OCI-LY7 (cell line): Measurements from ENCODE around the gene PCCA. TPM values are rescaled to one million over a fixed set of nuclear protein-coding genes. Genes with fewer than 3 reads are reported as not detected.

Experiments used
- BruUV-seq: library from RNA; stranded (reverse); fragments of 400-500 nt; replicated peaks from 2 replicates; lab custom pipeline; 2021; lab: Mats Ljungman, UMichigan
- CTCF ChIA-PET: fragments of 300-600 bp; sonication (Branson Sonifier 250); formaldehyde crosslinking; loops from one replicate; lab custom pipeline; 2022; ENCODE audit warnings: antibody characterized with exemption; ENCODE audit not compliant: unreplicated experiment; lab: Charles Lee
- POLR2A ChIA-PET: fragments of 300-600 bp; sonication (Branson Sonifier 250); formaldehyde crosslinking; loops from one replicate; lab custom pipeline; 2022; ENCODE audit warnings: antibody characterized with exemption; lab: Charles Lee
- DNase-seq: peaks from one replicate; pipeline ENCODE4 v3.0.0-alpha.2; 2015; ENCODE audit warnings: low spot score
- H2AFZ ChIP-seq: fragments of 200-600 bp; sonication (generic), shearing (Covaris generic); 2 replicates; pipeline ENCODE4 v1.6.1; 2014; ENCODE audit warnings: mild to moderate bottlenecking, antibody characterized with exemption, low read length, moderate library complexity
- H3K27ac ChIP-seq: fragments of 200-600 bp; sonication (generic); 2 replicates; pipeline ENCODE4 v1.5.1; 2014; ENCODE audit warnings: mixed run types, low read depth, mild to moderate bottlenecking, moderate library complexity, low read length, inconsistent platforms; ENCODE audit not compliant: poor library complexity, severe bottlenecking
- H3K36me3 ChIP-seq: fragments of 200-600 bp; sonication (generic); 2 replicates; pipeline ENCODE4 v1.6.1; 2014; ENCODE audit warnings: mild to moderate bottlenecking, antibody characterized with exemption, low read length, moderate library complexity, mixed read lengths; ENCODE audit not compliant: insufficient read depth
- H3K4me1 ChIP-seq: fragments of 200-600 bp; sonication (generic); 2 replicates; pipeline ENCODE4 v1.5.1; 2014; ENCODE audit warnings: mild to moderate bottlenecking, low read length; ENCODE audit not compliant: insufficient read depth, poor library complexity, severe bottlenecking
- H3K4me2 ChIP-seq: fragments of 200-600 bp; sonication (generic); 2 replicates; pipeline ENCODE4 v1.6.1; 2014; ENCODE audit warnings: mild to moderate bottlenecking, low read length
- H3K4me3 ChIP-seq: fragments of 200-600 bp; sonication (generic); 2 replicates; pipeline ENCODE4 v1.5.1; 2014; ENCODE audit warnings: mild to moderate bottlenecking, low read depth, low read length; ENCODE audit not compliant: poor library complexity, severe bottlenecking
- H3K79me2 ChIP-seq: fragments of 200-600 bp; sonication (generic); 2 replicates; pipeline ENCODE4 v1.6.1; 2016; ENCODE audit warnings: low read depth, mild to moderate bottlenecking, low read length, moderate library complexity, mixed read lengths; ENCODE audit not compliant: insufficient read depth
- H3K9me2 ChIP-seq: fragments of 200-600 bp; sonication (generic); 2 replicates; pipeline ENCODE4 v1.6.1; 2016; ENCODE audit warnings: mild to moderate bottlenecking, low read length, mixed read lengths; ENCODE audit not compliant: insufficient read depth
- H3K9me3 ChIP-seq: fragments of 200-600 bp; sonication (generic); 2 replicates; pipeline ENCODE4 v1.6.1; 2014; ENCODE audit warnings: mild to moderate bottlenecking, mixed run types, low read length, mixed read lengths
- H4K20me1 ChIP-seq: fragments of 200-600 bp; sonication (generic); 2 replicates; pipeline ENCODE4 v1.6.1; 2014; ENCODE audit warnings: mild to moderate bottlenecking, antibody characterized with exemption, low read length, moderate library complexity, mixed read lengths; ENCODE audit not compliant: insufficient read depth
- EZH2phosphoT487 ChIP-seq: fragments of 200-600 bp; sonication (generic); IDR thresholded peaks from 2 replicates; pipeline ENCODE4 v1.6.1; 2018; ENCODE audit warnings: low read depth, borderline replicate concordance, mild to moderate bottlenecking, mixed run types, antibody characterized with exemption, low read length, moderate library complexity, mixed read lengths
- intact Hi-C: fragments of 100-400 bp; cut with micrococcal nuclease; formaldehyde crosslinking; loops from one replicate; pipeline ENCODE4 v1.10.0; 2022; ENCODE audit not compliant: unreplicated experiment
- total RNA-seq, 2 experiments: library from RNA; depleted of rRNA in 1 of 2; stranded (reverse); fragments of >200 nt in 1 of 2; shearing (Covaris generic) in 1 of 2; gene quantifications; 2 replicates each; pipeline ENCODE4 v1.2.3, GENCODE V29; 2014 to 2022
- TF ChIP-seq, protein P1 (sequence below): fragments of 200-600 bp; sonication (generic); conservative IDR thresholded peaks from 2 replicates; pipeline ENCODE4 v1.5.1; 2014; ENCODE audit warnings: mild to moderate bottlenecking, antibody characterized with exemption, low read length, moderate library complexity, mixed read lengths

Gene PCCA
- total RNA-seq, 2 experiments from 2014 or later, result 2.7 to 7.2 TPM

- H3K9me3 ChIP-seq, result no peaks in the 10 kb centered on the region
- intact Hi-C loops, result no loop called here
- TF ChIP-seq EZH2phosphoT487, result no peak
- TF ChIP-seq, protein P1, sequence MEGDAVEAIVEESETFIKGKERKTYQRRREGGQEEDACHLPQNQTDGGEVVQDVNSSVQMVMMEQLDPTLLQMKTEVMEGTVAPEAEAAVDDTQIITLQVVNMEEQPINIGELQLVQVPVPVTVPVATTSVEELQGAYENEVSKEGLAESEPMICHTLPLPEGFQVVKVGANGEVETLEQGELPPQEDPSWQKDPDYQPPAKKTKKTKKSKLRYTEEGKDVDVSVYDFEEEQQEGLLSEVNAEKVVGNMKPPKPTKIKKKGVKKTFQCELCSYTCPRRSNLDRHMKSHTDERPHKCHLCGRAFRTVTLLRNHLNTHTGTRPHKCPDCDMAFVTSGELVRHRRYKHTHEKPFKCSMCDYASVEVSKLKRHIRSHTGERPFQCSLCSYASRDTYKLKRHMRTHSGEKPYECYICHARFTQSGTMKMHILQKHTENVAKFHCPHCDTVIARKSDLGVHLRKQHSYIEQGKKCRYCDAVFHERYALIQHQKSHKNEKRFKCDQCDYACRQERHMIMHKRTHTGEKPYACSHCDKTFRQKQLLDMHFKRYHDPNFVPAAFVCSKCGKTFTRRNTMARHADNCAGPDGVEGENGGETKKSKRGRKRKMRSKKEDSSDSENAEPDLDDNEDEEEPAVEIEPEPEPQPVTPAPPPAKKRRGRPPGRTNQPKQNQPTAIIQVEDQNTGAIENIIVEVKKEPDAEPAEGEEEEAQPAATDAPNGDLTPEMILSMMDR, result no peak
- ChIA-PET CTCF (no interaction called here), POLR2A (no interaction called here)
- H3K79me2 ChIP-seq, result no peaks in the 10 kb centered on the region
- DNase-seq, result no peak
- no peaks in the 10 kb centered on the region for H3K4me1 ChIP-seq
- no peaks in the 10 kb centered on the region for H4K20me1 ChIP-seq
- H3K27ac ChIP-seq, result no peak overlapping the region
- H2AFZ ChIP-seq, result no peak overlapping the region
- no peaks in the 10 kb centered on the region for H3K9me2 ChIP-seq
- no peak overlapping the region for H3K4me2 ChIP-seq
- BruUV-seq, result no TSS peak
- no peak overlapping the region for H3K4me3 ChIP-seq
- no peaks in the 10 kb centered on the region for H3K36me3 ChIP-seq
Observed at GRCh38 chr13:100100115-100100879, 11.4 kb downstream of the PCCA start.

GRCh38 chr13:100102042-100102441 lies 13.1 kb downstream of the PCCA start:
- no peak for TF ChIP-seq EZH2phosphoT487
- TF ChIP-seq, protein P1, result no peak
- CTCF ChIA-PET, result no interaction called here
- no peaks in the 10 kb centered on the region for H4K20me1 ChIP-seq
- no peaks in the 10 kb centered on the region for H3K79me2 ChIP-seq
- POLR2A ChIA-PET, result no interaction called here
- no peak overlapping the region for H3K4me3 ChIP-seq
- DNase-seq, result no peak
- no peaks in the 10 kb centered on the region for H3K9me2 ChIP-seq
- BruUV-seq, result no TSS peak
- no peaks in the 10 kb centered on the region for H3K36me3 ChIP-seq
- H3K27ac ChIP-seq, result no peak overlapping the region
- intact Hi-C loops, result no loop called here
- H3K4me2 ChIP-seq, result no peak overlapping the region
- no peaks in the 10 kb centered on the region for H3K9me3 ChIP-seq
- H3K4me1 ChIP-seq, result no peaks in the 10 kb centered on the region
- no peak overlapping the region for H2AFZ ChIP-seq

GRCh38 chr13:100106005-100106404 lies 17.1 kb downstream of the PCCA start:
- no peak overlapping the region for H2AFZ ChIP-seq
- no peaks in the 10 kb centered on the region for H3K79me2 ChIP-seq
- peaks cover 7% of the 10 kb centered on the region for H3K4me1 ChIP-seq
- no peak overlapping the region for H3K4me3 ChIP-seq
- TF ChIP-seq, protein P1, result no peak
- TF ChIP-seq EZH2phosphoT487, result no peak
- no peaks in the 10 kb centered on the region for H3K9me3 ChIP-seq
- H4K20me1 ChIP-seq, result no peaks in the 10 kb centered on the region
- no peaks in the 10 kb centered on the region for H3K36me3 ChIP-seq
- DNase-seq, result no peak
- POLR2A ChIA-PET, result no interaction called here
- CTCF ChIA-PET, result no interaction called here
- H3K4me2 ChIP-seq, result no peak overlapping the region
- H3K9me2 ChIP-seq, result no peaks in the 10 kb centered on the region
- intact Hi-C loops, result no loop called here
- BruUV-seq, result no TSS peak
- H3K27ac ChIP-seq, result no peak overlapping the region
